Skeletal muscle cell (primary cell): Measurements from ENCODE around the gene SPTLC1.
"Not testable (repeated sequence)": the region's sequence is repeated elsewhere in the genome, so short reads cannot be mapped to it uniquely, and the experiment has no call there.

Source experiments
- DNase-seq: peaks from one replicate; pipeline ENCODE4 v3.0.0-alpha.2; 2010; ENCODE audit warnings: low read depth
- H3K4me3 ChIP-seq: 2 replicates; pipeline ENCODE4 v1.5.1; 2011; ENCODE audit warnings: low read depth, mild to moderate bottlenecking, control low read depth, low read length, moderate library complexity

SPTLC1 gene

GRCh38 chr9:92042260-92042659 lies 73.0 kb downstream of the SPTLC1 start:
- H3K4me3 ChIP-seq: no peak overlapping the region
- no peak for DNase-seq

DNA sequence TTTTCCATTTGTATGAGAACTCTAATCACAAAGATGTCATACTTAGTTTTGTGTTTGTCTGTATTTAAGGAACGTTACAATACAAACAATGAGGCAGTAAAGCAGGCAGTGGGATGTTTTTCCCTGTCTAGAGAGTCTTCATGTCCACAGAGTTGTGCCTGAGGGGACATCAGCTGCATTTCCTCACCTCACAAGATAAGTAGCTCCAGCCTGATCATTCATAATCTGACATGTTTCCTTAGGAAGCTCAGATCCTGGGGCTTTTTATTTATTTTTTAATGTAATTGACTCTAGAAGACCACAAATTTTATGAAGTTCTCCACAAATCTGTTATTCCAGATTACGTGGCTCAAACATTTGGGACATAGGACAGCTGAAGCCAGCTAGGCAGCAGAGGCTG lies 78.5 kb downstream of the SPTLC1 start:
- no peak overlapping the region for H3K4me3 ChIP-seq
- DNase-seq: no peak

DNA sequence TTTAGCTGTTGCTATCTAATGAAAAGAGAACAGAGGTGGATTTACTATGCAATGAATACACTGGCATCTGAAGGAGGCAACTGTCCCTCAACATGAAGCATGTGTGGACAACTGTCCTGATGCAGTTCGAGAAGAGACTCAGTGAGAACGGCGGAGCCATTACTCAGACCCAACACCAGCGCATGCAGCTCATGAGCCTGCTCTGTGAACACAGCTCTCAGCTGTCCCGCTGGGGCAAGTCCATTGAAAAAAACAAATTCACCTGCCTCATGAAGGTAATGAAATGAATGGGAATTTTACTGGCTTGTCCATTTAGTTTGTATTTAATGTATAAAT lies 78.8 kb downstream of the SPTLC1 start:
- DNase-seq: no peak
- no peak overlapping the region for H3K4me3 ChIP-seq

DNA sequence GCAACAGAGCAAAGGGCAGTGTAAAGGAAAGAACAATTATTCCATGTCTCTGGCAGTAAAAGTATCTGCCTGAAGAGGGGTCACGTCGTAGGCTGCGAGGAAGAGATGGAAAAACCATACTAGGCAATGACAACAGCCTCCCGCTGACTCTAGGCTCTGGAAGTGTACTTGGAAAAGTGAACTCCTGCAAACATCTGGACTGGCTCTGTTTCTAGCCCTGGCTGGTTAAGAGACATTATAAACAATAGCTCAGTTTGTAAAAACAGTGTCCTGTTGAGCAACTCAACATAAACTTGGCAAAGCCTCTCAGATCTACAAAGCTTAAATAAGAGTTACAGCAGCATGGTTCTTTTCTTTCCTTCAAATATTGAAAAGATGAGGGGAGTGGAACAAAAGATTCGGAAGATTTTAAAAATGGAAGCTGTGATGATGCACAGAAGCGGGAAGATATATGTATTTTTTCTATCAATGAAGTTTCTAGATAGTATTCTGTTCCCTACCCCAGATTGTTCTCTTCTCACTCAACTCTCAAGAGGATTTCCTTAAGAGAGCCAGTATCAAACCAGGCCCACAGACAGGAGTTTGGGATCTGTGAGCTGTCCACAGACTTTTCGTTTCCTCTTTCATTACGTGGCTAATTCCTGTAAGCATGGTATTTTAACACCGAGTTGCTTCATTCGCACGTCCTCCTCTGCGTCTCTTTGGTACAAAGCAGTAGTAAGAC lies 79.4 kb downstream of the SPTLC1 start:
- no peak overlapping the region for H3K4me3 ChIP-seq
- peak; percentile 63 for DNase-seq

GRCh38 chr9:92035146-92035545 lies 80.1 kb downstream of the SPTLC1 start:
- no peak overlapping the region for H3K4me3 ChIP-seq
- DNase-seq: peak; percentile 11

- H3K4me3 ChIP-seq: no peak overlapping the region
- DNase-seq: no peak
Observed at GRCh38 chr9:92033991-92034390, 81.2 kb downstream of the SPTLC1 start.

DNA sequence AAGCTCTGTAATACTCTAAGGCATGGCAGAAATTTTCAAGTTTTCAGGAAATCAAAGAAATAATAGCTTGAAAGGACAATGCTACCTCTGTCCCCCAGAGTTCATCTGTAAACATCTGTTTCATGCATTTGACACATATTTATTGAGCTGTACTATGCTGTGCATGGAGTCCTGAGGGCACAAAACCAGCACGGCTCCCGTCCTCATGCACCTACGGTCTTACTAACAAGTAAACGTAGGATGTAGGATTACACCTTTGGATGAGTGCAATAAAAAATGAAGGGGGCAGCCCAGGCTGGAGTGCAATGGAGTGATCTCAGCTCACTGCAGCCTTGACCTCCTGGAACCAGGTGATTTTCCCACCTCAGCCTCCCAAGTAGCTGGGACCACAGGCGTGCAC lies 81.9 kb downstream of the SPTLC1 start:
- no peak for DNase-seq
- no peak overlapping the region for H3K4me3 ChIP-seq

- H3K4me3 ChIP-seq: no peak overlapping the region
- DNase-seq: no peak
Observed at GRCh38 chr9:92032891-92033290, 82.3 kb downstream of the SPTLC1 start.

- DNase-seq: no peak
- no peak overlapping the region for H3K4me3 ChIP-seq
Observed at GRCh38 chr9:92030367-92030766, 84.8 kb downstream of the SPTLC1 start.

DNA sequence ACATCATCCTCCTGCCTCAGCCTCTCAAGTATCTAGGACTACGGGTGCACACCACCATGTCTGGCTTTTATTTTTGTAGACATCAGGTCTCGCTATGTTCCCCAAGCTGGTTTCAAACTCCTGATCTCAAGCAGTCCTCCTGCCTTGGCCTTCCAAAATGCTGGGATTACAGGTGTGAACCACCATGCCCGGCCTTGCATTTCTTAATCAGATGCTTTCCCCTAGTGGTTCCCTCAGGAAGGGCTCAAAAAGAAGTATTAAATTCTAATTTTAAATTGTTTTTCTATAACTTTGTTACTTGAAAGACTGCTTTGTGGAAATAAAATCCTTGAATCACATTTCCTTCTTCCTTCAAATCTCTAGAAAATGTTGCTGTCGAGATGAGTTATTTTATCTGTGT lies 85.7 kb downstream of the SPTLC1 start:
- H3K4me3 ChIP-seq: no peak overlapping the region
- DNase-seq: no peak

DNA sequence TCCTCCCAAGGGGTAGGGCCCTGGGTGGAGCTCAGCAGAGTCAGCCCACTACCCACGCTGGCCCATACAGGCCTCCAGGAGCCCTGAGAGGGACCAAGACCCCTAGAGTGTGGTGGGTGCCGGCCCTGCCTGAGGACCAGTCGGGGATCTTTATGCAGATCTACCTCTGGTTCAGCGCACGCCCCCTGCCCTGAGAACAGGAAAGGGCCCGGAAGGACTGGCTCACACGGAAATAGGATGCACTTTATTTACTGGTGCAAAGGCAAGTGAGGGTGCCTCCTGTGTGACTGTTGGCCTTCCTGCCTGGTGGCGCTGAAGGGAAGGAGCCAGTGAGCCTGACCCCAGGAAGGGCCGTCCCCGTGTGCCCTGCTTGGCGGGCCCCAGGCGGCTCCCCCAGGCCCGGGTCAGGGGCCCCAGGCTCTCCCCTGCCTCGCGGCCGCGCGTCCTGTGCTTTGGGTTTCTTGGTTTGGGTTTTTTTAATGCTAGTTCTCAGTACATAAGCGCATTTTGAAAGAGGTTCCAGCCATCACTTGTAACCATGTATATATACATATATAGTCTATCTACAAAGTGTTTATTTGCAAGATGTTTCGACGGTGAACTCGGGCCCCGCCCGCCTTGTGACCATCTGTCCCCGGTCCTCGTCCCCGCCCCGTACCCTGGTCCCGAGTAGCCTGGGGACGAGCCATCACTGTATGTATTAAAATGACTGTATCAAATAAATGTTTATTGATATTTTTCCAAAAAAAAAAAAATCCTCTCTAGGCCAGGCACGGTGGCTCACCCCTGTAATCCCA lies 88.8 kb downstream of the SPTLC1 start:
- no peak for DNase-seq

GRCh38 chr9:92021785-92022541 lies 93.2 kb downstream of the SPTLC1 start:
- not testable (repeated sequence) for H3K4me3 ChIP-seq, DNase-seq

More for the DNA sequence above, 88.8 kb downstream of the SPTLC1 start:
- no peak overlapping the region for H3K4me3 ChIP-seq

DNA sequence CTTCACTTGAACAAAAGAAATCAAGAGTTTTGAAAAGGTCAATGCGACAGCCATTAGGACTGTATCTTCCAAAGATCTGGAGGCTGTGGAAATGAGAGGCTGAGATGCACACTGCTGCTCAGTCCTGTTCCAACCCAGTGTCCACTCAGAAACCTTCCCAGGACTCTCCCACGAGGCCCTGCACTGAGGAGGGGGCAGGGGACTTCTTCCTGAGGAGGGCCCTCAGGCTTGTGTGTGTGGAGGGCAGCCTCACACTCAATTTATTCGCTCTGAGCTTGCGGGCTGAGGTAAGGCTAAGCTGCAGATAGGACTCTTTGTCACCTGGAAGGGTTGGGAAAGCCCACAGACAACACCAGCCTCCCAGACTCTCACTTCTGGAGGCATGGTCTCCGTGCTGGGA lies 95.6 kb downstream of the SPTLC1 start:
- no peak for DNase-seq
- no peak overlapping the region for H3K4me3 ChIP-seq

DNA sequence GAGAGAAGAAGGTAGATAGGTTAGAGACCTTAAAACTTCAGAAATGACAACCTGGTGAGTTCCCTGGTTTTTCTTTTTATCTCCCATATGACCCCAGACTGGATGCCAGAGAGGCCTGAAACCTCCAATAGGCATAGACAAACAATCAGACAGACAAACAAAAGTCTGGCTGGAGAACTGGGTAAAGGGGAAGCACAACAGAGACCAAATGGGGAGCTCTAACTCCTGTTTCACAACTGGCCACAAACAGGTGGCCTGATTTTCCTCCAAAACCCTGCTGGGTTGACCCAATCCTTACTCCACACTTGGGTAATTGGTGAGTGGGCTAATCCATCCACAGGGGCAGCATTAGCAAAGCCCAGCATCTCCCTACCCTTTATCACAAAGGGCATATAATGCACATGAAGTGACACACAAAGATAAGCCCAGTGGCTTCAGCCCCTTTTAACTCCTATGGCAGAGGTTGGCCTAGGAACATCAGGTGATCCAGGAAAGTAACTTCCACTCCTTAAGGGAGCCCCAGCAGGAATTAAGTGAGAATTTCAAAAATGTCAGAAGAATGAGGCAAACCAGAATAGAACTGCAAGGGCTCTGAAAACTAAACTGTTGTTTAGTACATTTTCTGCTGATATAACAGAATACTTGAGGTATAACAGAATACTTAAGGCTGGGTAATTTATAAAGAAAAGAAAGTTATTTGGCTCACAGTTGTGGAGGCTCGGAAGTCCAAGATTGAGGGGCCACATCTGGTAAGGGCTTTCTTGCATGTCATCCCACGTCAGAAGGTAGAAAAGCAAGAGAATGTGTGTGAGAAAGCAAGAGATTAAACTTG lies 104.3 kb downstream of the SPTLC1 start:
- H3K4me3 ChIP-seq: no peak overlapping the region
- DNase-seq: no peak

DNA sequence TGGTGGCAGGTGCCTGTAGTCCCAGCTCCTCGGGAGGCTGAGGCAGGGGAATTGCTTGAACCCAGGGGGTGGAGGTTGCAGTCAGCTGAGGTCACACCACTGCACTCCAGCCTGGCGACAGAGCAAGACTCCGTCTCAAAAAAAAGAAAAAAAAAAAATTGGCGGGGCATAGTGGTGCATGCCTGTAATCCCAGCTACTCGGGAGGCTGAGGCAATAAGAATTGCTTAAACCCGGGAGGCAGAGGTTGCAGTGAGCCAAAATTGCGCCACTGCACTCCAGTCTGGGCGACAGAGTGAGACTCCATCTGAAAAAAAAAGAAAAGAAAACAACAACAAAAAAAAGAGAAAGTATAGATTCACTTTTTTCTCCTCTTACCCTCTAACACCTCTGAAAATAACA lies 105.0 kb downstream of the SPTLC1 start:
- H3K4me3 ChIP-seq, DNase-seq: not testable (repeated sequence)

GRCh38 chr9:92008041-92008440 lies 107.2 kb downstream of the SPTLC1 start:
- H3K4me3 ChIP-seq: no peak overlapping the region
- DNase-seq: no peak

- no peak overlapping the region for H3K4me3 ChIP-seq
- DNase-seq: no peak
Observed at GRCh38 chr9:92004045-92004392, 111.2 kb downstream of the SPTLC1 start.

DNA sequence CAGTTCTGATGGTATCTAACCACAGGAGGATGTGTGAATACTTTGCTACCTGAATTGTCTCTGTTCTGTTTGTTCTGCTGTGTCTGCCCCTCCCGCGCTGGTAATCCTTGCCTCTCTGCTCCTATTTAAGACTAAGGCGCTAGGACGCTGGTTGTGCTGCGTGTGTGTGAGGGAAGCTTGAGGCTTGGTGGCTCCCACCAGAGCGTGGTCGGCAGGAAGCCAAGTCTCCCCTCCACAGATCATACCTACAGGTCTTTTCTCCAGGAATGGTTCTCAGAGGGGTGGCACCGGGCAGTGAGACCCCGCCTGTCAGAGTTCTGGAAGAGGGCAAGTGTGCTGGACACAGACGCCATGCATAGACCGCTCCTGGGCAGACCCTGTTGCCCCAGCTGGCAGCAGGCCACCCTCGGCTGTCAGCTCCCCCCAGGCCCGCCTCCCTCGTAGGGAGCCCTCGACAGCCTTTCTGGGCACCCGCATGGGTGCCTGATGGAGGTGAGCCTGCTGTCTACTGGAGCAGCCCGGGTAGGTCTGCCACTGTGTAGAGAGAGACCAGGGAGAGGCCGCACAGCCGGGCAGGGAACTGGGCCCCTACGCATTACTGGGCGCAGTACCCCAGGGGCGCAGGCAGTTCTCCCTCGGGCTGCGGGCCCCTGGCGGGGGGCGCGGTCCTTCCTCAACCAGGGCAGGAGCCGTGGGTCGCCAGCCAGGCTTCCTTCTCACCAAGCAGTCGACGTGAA lies 111.7 kb downstream of the SPTLC1 start:
- no peak overlapping the region for H3K4me3 ChIP-seq
- DNase-seq: no peak

DNA sequence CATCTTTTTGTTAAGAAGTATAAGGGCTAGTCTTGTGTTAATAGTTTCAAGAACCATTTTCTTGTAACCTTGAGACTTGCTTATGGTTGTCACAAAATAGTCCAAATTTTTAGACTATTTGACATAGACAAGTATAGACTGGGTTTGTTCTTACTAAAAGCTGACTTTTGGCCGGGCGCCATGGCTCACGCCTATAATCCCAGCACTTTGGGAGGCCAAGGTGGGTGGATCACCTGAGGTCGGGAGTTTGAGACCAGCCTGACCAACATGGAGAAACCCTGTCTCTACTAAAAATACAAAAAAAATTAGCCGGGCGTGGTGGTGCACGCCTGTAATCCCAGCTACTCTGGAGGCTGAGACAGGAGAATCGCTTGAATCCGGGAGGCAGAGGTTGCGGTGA lies 113.3 kb downstream of the SPTLC1 start:
- H3K4me3 ChIP-seq, DNase-seq: not testable (repeated sequence)
